ENCODE results near the gene OR52W1.

GRCh38 chr11:6232899-6233298 is 33.9 kb downstream of the OR52W1 start:
- no peak for TF ChIP-seq EP300 (IDR thresholded peaks at IDR 0.05)
- TF ChIP-seq, protein P1, sequence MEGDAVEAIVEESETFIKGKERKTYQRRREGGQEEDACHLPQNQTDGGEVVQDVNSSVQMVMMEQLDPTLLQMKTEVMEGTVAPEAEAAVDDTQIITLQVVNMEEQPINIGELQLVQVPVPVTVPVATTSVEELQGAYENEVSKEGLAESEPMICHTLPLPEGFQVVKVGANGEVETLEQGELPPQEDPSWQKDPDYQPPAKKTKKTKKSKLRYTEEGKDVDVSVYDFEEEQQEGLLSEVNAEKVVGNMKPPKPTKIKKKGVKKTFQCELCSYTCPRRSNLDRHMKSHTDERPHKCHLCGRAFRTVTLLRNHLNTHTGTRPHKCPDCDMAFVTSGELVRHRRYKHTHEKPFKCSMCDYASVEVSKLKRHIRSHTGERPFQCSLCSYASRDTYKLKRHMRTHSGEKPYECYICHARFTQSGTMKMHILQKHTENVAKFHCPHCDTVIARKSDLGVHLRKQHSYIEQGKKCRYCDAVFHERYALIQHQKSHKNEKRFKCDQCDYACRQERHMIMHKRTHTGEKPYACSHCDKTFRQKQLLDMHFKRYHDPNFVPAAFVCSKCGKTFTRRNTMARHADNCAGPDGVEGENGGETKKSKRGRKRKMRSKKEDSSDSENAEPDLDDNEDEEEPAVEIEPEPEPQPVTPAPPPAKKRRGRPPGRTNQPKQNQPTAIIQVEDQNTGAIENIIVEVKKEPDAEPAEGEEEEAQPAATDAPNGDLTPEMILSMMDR (IDR thresholded peaks at IDR 0.05) = no peak
- no peak for TF ChIP-seq POLR2AphosphoS5 (IDR thresholded peaks at IDR 0.05)
- TF ChIP-seq POLR2A (IDR thresholded peaks at IDR 0.05; ENCODE audit: low read depth) = no peak

Data from esophagus muscularis mucosa (tissue), 4 donors.